Activated CD8-positive, alpha-beta memory T cell treated with anti-CD3 and anti-CD28 coated beads for 48 hours (primary cell): Measurements from ENCODE around the gene UQCR11.

Experiments used
- DNase-seq, 3 experiments: peaks; one replicate each; pipeline ENCODE4 v3.0.0-alpha.2; 2020; ENCODE audit warnings: low read depth in 2 of 3, low spot score in 2 of 3

The UQCR11 gene

DNA sequence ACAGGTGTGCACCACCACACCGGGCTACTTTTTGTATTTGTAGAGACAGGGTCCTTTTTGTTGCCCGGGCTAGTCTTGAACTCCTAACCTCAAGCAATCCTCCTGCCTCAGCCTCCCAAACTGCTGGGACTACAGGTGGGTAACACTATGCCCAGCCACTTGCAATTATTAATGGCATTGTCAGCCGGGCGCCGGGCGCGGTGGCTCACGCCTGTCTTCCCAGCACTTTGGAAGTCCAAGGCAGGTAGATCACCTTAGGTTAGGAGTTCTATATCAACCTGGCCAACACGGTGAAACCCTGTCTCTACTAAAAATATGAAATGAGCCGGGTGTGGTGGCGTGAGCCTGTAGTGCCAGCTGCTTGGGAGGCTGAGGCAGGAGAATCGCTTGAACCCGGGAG is 34.4 kb downstream of the UQCR11 start:
- no peak for DNase-seq

DNA sequence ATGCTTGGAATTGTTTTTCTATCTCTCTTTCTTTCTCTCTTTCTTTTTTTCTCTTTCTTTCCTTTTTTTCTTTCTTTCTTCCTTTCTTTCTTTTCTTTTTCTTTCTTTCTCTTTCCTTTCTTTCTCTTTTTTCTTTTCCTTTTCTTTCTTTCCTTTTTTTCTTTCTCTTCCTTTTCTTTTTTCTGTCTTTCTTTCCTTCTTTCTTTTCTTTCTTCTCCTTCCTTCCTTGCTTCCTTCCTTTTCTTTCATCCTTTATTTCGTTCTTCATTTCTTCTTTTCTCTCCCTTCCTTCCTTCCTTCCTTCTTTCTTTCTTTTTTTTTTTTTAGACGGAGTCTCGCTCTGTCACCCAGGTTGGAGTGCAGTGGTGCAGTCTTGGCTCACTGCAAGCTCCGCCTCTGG is 35.3 kb downstream of the UQCR11 start:
- DNase-seq, result no peak

DNA sequence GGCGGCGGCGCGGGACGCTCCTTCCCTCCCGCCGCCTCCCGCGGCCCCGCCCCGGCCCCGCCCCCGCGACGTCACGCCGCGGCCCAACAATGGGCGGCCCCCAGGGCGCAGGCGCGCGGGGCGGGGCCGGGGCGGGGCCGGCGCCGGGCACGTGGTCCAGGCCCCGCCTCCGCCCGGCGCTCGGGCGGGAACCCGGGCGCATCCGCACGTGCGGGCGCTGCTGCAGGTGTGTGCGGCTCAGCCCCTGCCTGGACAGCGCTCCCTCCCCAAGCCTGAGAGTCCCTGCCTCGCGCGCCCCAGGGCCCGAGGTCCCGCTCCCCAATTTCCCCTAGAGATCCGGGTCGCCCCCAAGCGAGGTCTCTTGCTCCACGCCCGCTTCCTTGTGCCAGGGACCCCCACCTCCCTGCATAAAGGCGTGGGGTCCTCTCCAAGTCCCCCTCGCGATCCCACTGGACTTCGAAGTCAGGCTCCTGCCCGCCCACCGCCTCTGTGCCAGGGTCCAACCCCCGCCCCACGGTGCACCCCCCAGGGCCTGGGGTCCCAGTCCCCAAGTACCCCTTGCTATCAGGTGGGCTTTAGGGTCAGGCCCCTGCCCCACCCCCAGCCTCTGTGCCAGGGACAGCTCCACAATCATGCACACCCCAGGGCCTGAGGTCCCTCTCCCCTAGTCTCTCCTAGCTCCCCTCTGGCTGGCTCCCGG is 36.8 kb downstream of the UQCR11 start, which contains the start of gene MEX3D:
Gene MEX3D, minus strand, starts transcription at position 6 of the 700 bp plus-strand sequence. CDS start 267 bp downstream, outside the sequence.
- peak; percentile 59 to 61 (median 60) for DNase-seq

DNA sequence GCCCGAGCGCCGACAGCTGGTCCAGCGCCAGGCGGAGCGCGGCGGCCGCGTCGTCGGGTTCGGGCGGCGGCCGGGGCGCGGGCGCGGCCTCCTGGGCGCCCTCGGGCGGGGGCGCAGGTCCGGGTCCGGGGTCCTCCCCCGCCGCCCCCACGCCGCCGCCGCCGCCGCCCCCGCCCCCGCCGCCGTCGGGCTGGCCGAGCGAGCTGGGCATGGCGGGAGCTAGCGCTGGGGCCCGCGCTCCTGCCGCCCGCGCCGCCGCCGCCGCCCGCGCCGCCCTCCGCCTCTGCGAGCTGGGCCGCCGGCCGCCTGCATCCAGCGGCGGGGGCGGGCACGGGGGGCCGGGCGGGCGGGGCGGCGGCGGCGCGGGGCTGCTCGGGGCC is 37.4 kb downstream of the UQCR11 start:
- no peak for DNase-seq

DNA sequence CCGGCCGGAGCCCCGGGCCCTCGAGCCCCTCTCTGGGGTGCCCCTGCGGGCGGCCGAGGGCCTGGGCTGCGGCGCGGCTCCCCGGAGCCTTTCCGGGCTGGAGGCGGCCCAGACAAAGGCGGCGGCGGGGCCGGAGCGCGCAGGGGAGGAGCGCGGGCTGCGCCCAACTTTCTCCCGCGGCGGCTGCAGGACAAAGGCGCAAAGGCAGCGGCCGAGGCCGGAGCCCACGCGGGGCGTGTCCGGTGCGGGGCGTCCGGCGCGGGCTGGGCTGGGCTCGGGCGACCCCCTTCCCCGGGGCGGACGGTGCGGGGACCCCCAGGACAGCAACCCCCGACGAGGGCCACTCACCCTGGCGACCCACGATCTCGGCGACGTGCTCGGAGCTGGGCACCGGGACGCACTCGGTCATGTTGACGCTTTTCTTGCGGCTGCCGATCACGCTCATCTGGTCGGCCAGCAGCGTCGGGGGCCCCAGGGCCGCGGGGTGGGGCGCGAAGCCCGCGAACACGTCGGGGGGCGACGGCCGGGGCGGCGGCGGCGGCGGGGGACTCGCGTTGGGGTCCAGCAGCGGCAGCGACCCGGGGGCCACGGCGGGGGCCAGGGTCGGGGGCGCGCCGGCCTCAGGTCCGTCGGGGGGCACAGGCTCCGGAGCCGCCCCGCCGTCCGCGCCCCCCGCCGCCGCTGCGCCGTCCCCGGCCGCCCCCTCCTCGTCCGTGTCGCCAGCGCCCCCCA is 38.0 kb downstream of the UQCR11 start:
- no peak for DNase-seq

DNA sequence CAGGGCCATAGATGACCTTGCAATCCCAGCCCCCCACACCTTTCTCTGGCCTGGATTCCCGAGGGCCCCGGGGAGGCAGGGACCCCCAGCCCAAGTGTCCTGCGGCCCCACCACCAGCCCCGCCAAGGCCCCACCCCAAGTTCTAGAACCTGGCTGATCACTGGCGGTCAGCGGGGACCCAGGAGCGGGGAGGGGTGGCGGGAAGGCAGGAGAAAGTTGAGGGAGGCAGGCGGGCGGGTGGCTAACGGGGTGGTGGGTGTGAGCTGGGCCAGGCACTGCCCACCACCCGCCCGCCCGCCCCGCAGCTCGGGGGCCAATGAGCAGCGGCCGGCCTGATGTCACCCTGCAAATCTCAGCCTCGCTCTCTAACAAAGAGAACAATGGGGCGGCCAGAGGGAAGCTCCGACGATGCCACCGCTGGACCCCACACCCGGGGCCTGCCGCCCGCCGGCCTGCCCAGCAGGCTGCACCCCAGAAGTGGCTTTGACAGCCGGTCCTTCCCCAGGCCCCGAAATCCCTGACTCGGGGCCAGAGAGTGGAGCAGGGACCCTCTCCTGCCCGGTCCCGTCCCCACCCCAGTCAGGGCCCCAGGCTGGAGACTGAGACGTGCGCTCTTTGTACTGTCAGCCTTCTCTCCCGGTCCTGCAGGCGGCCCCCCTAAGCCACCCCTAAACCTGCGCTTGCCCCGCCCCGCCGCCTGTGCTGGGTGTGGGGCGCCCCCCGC is 38.7 kb downstream of the UQCR11 start:
- DNase-seq, result no peak

DNA sequence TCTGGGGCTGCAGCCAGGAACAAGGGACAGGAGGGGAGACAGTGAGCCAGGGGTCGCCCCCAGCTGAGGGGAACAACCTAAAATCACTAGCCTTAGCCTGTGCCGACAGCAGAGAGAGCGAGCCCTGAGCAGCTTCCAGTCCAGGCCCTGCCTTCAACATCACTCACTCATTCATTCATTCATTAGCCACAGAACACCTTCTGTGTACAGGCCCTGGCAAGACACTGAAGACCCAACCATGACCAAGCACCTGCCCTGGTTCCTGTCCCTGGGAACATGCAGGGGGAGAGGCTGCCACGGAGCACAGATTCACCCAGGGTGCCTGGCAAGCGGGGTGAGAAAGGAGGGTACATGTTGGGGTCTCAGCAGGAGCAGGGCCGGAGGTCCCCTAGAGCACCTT is 42.0 kb downstream of the UQCR11 start:
- no peak for DNase-seq

DNA sequence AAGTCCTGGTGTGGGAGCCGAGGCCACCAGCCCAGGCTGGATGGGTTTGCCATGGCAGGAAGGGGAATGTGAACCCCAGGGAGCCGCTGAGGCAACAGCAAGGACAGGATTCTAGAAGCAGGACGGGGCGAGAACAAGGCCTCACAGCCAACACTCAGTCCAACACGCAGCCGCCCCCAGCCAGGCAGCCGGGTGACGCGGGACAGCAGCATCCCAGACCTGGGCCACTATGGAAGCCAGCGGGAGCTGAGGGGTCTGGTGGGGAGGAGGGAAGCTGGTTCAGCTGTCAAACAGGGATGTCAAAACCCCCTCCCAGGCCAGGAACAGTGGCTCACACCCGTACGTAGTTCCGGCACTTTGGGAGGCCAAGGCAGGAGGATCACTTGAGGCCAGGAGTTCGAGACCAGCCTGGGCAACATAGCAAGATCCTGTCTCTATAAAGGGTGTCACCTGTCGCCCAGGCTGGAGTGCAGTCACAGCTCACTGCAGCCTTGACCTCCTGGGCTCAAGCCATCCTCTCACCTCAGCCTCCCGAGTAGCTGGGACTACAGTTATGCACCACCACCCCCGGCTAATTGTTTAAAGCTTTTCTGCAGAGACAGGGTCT is 43.9 kb downstream of the UQCR11 start:
- DNase-seq, result no peak

DNA sequence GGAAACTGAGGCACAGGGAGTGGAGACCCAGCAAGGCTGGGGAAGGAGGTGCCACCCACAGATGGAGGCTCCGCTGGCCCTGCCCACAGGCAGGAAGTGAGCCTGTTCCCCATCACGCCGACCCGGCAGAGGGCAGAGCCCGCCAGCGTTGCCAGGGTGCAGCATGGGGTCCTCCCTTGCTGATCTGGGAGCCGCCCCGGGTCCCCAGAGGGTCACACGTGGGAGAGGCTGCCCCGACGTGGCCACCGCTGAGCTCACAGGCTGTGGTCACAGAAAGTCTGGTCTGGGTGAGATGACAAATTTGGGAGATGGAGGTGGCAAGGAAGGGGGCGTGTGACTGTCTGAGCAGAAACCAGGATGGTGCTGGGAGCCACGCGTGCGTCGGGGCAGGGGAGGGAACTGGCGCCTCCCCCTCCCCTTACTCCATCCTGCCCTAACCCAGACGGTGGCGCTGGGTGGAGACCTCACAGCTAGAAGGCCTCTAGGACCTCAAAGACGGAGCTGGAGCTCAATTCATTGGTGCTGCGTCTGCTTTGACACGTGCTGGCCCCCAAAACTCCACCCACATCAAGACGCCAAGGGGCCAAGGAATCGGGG is 44.9 kb downstream of the UQCR11 start:
- no peak for DNase-seq

DNA sequence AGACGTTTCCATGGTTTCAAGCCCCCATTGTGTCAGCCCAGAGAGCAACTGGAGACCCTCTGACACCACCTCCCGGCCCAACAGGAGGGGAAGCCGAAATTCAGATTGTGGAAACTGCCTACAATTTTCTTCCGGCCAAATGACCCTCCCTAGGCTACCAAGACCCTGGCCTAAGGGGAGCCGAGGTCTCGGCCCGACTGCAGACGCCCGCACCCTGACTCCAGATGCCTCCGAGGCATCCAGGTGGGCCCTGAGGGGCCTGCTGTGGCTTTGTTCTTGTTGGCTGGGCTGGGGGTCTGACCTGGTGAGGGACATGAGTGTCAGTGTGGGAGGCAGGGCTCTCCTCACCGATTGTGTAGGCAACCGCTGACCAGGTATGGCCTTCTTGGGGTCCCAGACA is 46.7 kb downstream of the UQCR11 start:
- no peak for DNase-seq

DNA sequence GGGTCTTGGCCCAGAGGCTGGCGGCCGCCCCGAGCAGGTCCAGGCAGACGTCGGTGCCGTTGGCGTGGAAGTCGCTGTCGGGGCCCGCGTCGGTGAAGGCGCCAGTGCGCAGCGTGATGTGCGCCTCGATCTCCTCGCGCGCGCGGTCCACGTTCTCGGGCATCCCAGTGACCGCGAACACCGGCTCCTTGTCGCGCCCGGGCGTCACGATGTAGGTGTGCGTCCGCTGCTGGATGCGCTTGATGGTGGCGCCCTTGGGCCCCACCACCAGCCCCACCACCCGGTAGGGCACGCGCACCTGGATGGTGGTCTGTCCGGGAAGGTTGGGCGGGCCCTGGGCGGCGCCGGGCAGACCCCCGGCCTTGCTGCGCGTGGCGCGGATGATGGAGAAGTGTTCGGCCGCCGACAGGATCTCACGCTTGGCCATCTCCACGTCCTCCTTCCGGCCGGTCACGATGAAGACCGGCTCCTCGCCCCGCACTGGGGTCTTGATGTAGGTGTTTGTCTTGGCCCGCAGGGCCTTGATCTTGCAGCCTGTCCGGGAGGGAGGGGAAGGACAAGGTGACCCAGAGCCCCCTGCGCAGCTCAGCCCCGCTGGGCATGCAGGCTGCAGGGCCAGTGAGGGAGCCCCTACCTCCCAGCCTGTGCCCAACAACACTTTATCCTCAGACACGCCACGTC is 48.7 kb downstream of the UQCR11 start:
- no peak for DNase-seq

DNA sequence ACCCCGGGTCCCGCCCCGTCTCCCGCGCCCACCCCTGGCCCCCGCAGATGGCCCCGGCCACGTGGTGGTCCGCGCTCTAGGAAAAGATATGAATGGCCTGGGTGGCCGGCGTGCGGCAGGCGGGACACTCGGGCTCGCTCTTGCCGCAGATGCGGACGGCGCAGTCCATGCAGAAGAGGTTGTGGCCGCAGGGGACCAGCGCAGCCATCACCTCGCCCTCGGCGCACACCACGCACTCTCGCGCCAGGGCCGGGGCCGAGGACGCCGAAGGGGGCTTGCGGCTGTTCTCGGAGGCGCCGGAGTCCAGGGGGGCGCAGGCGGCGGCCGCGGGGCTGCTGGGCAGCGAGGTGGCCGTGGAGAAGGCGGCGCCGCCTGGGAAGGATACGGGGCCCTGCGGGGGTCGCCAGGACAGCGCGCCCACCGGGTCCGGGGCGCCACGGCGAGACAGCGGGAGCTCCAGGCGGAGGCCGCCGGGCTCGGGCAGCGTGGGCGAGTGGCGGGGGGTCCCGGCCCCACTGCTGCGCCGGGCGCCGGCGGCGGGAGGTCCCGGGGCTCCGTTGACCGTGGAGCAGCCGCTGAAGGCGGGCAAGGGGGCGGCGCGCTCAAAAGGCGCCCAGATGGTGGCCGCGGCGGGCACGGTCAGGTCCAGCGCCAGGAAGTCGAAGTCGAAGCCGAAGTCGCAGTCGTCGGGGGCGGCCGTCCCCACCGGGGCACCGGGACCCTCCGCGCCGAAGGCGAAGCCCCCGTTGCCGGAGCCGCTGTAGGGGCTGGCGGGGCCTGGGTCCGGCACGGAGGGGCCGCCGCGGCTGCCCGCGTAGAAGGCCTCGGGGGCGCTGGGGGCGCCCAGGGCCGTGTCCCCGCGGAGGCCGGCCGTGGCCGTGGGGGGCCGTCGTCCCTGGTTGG is 49.5 kb downstream of the UQCR11 start:
- no peak for DNase-seq

DNA sequence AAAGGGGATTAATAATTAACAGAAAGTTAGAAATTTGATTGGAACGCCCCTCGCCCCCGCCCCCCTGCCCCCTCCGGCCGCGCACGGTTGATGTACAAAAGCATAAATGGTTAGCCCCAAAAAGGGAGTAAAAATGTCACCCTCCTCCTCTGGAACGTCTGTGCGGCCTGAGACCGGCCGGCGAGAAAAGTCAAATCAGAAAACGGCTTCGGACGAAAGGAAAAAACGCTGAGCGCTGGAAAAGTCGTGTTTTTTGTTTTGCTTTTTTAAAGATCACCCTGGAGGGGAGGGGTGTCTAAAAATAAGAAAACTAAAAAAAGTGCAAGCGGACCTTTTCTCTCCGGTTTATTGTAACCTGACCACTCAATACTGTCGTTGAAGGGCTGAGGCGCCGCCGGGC is 50.3 kb downstream of the UQCR11 start:
- DNase-seq, result no peak

DNA sequence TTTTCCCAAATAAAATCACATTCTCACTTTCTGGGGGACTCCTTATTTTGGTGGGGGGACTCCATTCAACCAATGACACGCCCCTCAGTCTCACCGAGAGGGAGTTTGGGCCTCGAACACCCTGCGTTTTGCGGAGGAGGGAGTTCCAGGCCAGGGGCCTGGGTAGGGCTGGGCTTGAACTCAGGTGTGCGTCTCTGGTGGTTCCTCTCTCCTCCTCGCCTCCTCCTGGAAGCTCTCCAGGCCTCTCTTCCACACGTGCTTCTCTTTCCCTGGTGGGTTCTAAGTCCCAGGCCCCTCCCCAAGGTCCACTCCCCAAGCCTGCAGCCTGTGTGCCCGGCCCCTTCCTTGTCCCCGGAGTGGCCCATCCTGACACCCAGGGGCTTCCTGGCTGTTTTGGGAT is 51.8 kb downstream of the UQCR11 start:
- DNase-seq, result no peak

DNA sequence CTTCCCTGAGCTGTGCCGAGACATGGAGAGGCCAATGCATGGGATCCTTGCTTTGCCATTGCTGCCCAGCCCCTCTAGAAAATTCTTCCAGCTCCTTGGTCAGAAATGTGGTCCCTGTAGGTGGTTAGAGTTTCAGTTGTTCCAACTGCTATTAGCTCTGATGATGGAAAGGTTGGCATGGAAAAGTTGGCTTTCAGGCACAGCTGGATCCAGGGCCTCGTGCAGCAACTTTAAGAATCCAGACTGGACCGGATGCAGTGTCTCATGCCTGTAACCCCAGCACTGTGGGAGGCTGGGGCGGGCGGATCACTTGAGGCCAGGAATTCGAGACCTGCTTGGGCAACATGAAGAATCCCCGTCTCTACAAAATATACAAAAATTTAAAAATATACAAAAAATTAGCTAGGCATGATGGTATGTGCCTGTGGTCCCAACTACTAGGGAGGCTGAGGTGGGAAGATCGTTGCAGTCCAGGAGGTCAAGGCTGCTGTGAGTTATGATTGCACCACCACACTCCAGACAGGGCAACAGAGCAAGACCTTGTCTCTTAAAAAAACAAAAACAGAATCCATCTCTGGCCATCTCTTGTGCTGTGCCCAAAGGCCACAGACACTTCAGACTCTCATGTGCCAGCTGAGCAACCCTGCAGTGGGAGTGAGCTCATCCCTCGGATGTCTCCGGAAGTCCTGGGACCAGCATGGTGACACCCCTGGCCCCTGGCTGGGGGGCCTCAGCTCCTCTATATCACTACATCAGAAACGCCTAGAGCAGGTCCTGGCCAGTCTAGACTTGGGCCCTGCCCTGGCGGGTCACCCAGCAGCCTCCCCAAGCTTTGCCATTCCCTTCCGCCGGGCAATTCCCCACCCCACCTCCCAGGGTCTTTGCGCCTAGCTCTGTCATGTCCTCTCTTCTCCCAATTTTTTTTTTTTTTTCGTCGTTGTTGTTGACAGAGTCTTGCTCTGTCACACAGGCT is 53.9 kb downstream of the UQCR11 start:
- no peak for DNase-seq

DNA sequence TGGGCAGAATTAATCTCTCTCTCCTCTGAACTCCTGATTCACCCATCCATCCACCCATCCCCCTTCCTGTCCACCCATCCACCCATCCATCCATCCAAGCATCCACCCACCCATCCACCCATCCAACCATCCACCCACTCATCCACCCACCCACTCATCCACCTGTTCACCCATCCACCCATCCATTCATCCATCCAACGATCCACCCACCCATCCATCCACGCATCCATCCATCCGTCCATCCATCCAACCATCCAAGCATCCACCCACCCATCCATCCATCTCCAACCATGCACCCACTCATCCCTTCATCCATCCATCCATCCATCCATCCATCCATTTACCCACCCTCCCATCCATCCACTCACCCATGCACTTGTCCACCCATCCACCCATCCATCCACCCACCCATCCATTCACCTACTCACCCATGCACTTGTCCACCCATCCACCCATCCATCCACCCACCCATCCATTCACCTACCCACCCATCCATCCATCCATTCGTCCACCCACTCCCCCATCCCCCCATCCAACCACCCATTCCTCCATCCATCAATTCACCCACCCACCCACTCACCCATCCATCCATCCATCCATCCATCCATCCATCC is 55.8 kb downstream of the UQCR11 start:
- DNase-seq, result no peak
